ENCODE measurements around the gene ZNF575.
A peak's percentile ranks its signal among the peaks of the same experiment; 100 is the strongest.

DNA sequence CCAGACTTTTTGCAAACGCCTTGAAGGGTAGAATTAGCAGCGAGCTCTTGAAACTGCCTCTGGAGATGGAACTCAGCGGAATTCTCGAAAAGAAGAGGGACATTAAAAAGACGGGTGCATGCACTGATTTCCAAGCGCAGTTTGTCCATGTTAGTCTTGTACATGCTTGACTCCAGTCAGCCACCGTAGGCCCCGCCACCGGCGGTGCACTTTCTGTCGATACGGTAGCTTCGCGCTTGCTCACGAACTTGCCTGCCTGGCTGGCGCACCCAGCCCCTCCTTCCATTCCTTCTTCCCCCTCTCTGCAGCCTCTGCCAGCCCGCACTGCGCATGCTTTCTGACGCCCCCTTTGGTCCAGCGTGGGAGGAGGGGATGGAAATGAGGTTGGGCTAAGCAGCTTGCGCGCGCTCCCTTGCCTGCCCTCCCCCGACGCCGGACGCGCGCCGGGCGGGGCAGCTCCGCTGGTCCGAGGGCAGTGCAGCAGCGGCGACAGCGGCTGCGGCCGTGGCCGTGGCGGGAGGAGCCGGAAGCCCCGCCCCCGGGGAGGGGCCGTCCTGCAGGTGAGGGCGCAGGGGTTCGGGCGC is at the start of gene ZNF575:
- TF ChIP-seq CTCF (IDR thresholded peaks at IDR 0.05): peak in 1 of 3 donors; percentile 10
- no peak for TF ChIP-seq POLR2A (IDR thresholded peaks at IDR 0.05)
- no peak for TF ChIP-seq EP300 (IDR thresholded peaks at IDR 0.05)
